Liver (tissue), 9 donors: ENCODE data around the gene TP53TG5. TPM values are rescaled to one million over a fixed set of nuclear protein-coding genes. Genes with fewer than 3 reads are reported as not detected.

ENCODE experiments used
- DNase-seq: peaks from one replicate; pipeline ENCODE4 v3.0.0-alpha.2; 2017; ENCODE audit warnings: low spot score
- H3K27ac ChIP-seq, 2 donors: one replicate each; pipeline ENCODE4 v1.7.0; 2013; ENCODE audit warnings: inconsistent platforms in 2 of 2, low read length in 2 of 2, control low read depth in 1 of 2, low read depth in 1 of 2, mild to moderate bottlenecking in 1 of 2
- H3K27me3 ChIP-seq, 4 donors: one replicate each; pipeline versions ENCODE4 v1.6.1 to v1.7.0; 2013; ENCODE audit warnings: low read length in 3 of 4, inconsistent platforms in 1 of 4, mild to moderate bottlenecking in 1 of 4, moderate library complexity in 1 of 4; ENCODE audit not compliant: control insufficient read depth in 4 of 4, insufficient read depth in 4 of 4
- H3K36me3 ChIP-seq, 4 donors: one replicate each; pipeline versions ENCODE4 v1.6.1 to v1.7.0; 2013; ENCODE audit warnings: low read length in 3 of 4, mild to moderate bottlenecking in 3 of 4, low read depth in 1 of 4, moderate library complexity in 1 of 4; ENCODE audit not compliant: control insufficient read depth in 4 of 4, insufficient read depth in 3 of 4
- H3K4me1 ChIP-seq, 4 donors: one replicate each; pipeline versions ENCODE4 v1.6.1 to v1.7.0; 2013; ENCODE audit warnings: low read length in 3 of 4, mild to moderate bottlenecking in 3 of 4, moderate library complexity in 1 of 4; ENCODE audit not compliant: control insufficient read depth in 4 of 4, insufficient read depth in 4 of 4
- H3K4me3 ChIP-seq, 3 donors: one replicate each; pipeline versions ENCODE4 v1.6.1 to v1.7.0; 2013; ENCODE audit warnings: low read length in 3 of 3, control low read depth in 1 of 3, low read depth in 1 of 3, mild to moderate bottlenecking in 1 of 3
- H3K9ac ChIP-seq, 2 donors: one replicate each; pipeline ENCODE4 v1.7.0; 2013; ENCODE audit warnings: low read length in 2 of 2, mild to moderate bottlenecking in 2 of 2, moderate library complexity in 2 of 2, control low read depth in 1 of 2, low read depth in 1 of 2
- H3K9me3 ChIP-seq, 4 donors: one replicate each; pipeline versions ENCODE4 v1.6.1 to v1.7.0; 2013; ENCODE audit warnings: low read length in 3 of 4; ENCODE audit not compliant: control insufficient read depth in 4 of 4
- ATF3 ChIP-seq: IDR thresholded peaks from 2 replicates; pipeline ENCODE4 v1.6.1; 2016; ENCODE audit warnings: antibody characterized with exemption
- EGR1 ChIP-seq, 2 donors: IDR thresholded peaks; 2 replicates each; pipeline ENCODE4 v1.6.1; 2016 to 2018; ENCODE audit warnings: antibody characterized with exemption in 2 of 2, low read depth in 2 of 2
- FOXA1 ChIP-seq: IDR thresholded peaks from 2 replicates; pipeline ENCODE4 v1.6.1; 2016; ENCODE audit warnings: antibody characterized with exemption
- FOXA2 ChIP-seq: IDR thresholded peaks from 2 replicates; pipeline ENCODE4 v1.6.1; 2016; ENCODE audit warnings: antibody characterized with exemption
- GABPA ChIP-seq, 2 donors: IDR thresholded peaks in 1 of 2; conservative IDR thresholded peaks in 1 of 2; 2 replicates each; pipeline ENCODE4 v1.6.1; 2016; ENCODE audit warnings: antibody characterized with exemption in 2 of 2, mild to moderate bottlenecking in 1 of 2, moderate library complexity in 1 of 2
- HNF4A ChIP-seq, 2 donors: conservative IDR thresholded peaks; 2 replicates each; pipeline ENCODE4 v1.6.1; 2016; ENCODE audit warnings: antibody characterized with exemption in 2 of 2, mild to moderate bottlenecking in 2 of 2
- HNF4G ChIP-seq: IDR thresholded peaks from 2 replicates; pipeline ENCODE4 v1.6.1; 2016; ENCODE audit warnings: antibody characterized with exemption
- NR2F2 ChIP-seq: IDR thresholded peaks from 2 replicates; pipeline ENCODE4 v1.6.1; 2016; ENCODE audit warnings: antibody characterized with exemption
- RAD21 ChIP-seq, 2 donors: IDR thresholded peaks; 2 replicates each; pipeline ENCODE4 v1.6.1; 2016; ENCODE audit warnings: antibody characterized with exemption in 2 of 2, mild to moderate bottlenecking in 2 of 2
- REST ChIP-seq: IDR thresholded peaks from 2 replicates; pipeline ENCODE4 v1.6.1; 2016; ENCODE audit warnings: antibody characterized with exemption, mild to moderate bottlenecking
- YY1 ChIP-seq: IDR thresholded peaks from 2 replicates; pipeline ENCODE4 v1.6.1; 2016; ENCODE audit warnings: antibody characterized with exemption, mild to moderate bottlenecking
- ZBTB33 ChIP-seq: IDR thresholded peaks from 2 replicates; pipeline ENCODE4 v1.6.1; 2016; ENCODE audit warnings: antibody characterized with exemption
- WGBS: extraction: QIAGEN DNeasy Blood & Tissue Kit; methylation state at CpG from one replicate; pipeline ENCODE4 v1.1.7; 2013; 5-methylcytosine and 5-hydroxymethylcytosine counted together
- polyA plus RNA-seq, 2 donors: library from polyadenylated mRNA; stranded (reverse) in 1 of 2; unstranded in 1 of 2; fragments of 200-250 nt in 1 of 2; fragments of >200 nt in 1 of 2; fragmentation: Nextera tagmentation in 1 of 2; extraction: Ambion mirVana in 1 of 2; gene quantifications; one replicate each; pipeline versions ENCODE4 v1.2.1 to v1.2.3, GENCODE V29; 2013 to 2015
- total RNA-seq, 2 donors: library from RNA; depleted of rRNA; stranded (reverse); fragments of >200 nt; gene quantifications; one replicate each; pipeline ENCODE4 v1.2.3, GENCODE V29; 2014
- TF ChIP-seq, protein P1 (sequence below): IDR thresholded peaks from 2 replicates; pipeline ENCODE4 v1.6.1; 2016; ENCODE audit warnings: antibody characterized with exemption
- TF ChIP-seq, protein P2 (sequence below): fragments of 150-350 bp; IDR thresholded peaks from 2 replicates; pipeline ENCODE4 v1.5.1; 2017; ENCODE audit warnings: improper control_type of control experiment, low read depth, low read length; ENCODE audit not compliant: missing input control
- donor health status: healthy.
- donor health status: healthy.
- donor health status: healthy.
- donor health status: healthy.
- donor health status: healthy.

The TP53TG5 gene
- total and polyA plus RNA-seq, 4 donors = not detected

DNA sequence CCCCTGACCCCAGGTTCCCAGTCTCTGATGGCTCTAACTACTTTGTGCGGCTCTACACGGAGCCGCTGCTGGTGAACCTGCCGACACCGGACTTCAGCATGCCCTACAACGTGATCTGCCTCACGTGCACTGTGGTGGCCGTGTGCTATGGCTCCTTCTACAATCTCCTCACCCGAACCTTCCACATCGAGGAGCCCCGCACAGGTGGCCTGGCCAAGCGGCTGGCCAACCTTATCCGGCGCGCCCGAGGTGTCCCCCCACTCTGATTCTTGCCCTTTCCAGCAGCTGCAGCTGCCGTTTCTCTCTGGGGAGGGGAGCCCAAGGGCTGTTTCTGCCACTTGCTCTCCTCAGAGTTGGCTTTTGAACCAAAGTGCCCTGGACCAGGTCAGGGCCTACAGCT lies 47.4 kb upstream of the TP53TG5 start:
- no peak overlapping the region for H3K9ac ChIP-seq
- H3K4me1 ChIP-seq = no peaks in the 10 kb centered on the region
- H3K27me3 ChIP-seq = no peaks in the 10 kb centered on the region
- no peaks in the 10 kb centered on the region for H3K9me3 ChIP-seq
- WGBS = 97% methylated on average over 17 of the region's 17 CpGs
- TF ChIP-seq YY1 = no peak
- no peak for TF ChIP-seq FOXA2
- no peak for TF ChIP-seq HNF4G
- TF ChIP-seq FOXA1 = no peak
- no peak for TF ChIP-seq EGR1 (IDR thresholded peaks at IDR 0.05; ENCODE audit: low read depth in 2 of 2)
- TF ChIP-seq, protein P1, sequence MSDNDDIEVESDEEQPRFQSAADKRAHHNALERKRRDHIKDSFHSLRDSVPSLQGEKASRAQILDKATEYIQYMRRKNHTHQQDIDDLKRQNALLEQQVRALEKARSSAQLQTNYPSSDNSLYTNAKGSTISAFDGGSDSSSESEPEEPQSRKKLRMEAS = no peak
- no peak for TF ChIP-seq ZBTB33
- no peak for TF ChIP-seq ATF3
- TF ChIP-seq NR2F2 = no peak
- no peak overlapping the region for H3K27ac ChIP-seq
- no peak for DNase-seq
- H3K4me3 ChIP-seq = no peak overlapping the region
- H3K36me3 ChIP-seq = peaks cover 21 to 45% (median 37%) of the 10 kb centered on the region in 4 donors

DNA sequence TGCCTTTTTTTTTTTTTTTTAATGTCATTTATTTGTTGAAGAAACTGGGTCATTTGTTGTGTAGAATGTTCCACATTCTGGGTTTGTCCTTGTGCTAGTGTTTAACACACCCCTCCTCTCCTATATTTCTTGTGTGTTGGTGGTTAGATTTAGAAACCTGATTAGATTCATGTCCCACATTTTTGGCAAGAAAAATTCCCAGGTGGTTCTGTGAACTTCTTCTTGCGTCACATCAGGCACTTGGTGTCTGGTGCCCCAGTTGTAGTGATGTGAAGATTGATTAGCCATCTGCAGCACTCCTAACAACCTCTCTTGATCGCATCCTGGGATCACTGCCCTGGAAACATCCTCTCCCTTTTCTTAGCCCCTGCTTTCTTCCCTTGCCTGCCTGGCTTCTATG lies 45.6 kb upstream of the TP53TG5 start:
- Histone ChIP-seq H3K9me3 (no peaks in the 10 kb centered on the region), H3K4me1 (peaks cover 0 to 9% (median 3%) of the 10 kb centered on the region in 4 donors), H3K36me3 (peaks cover 24 to 55% (median 39%) of the 10 kb centered on the region in 4 donors), H3K27me3 (no peaks in the 10 kb centered on the region), H3K27ac (no peak overlapping the region), H3K4me3 (no peak overlapping the region), H3K9ac (no peak overlapping the region)
- WGBS = 97% methylated on average over 2 of the region's 2 CpGs
- DNase-seq = no peak
- no peak for TF ChIP-seq GABPA (IDR thresholded peaks at IDR 0.05 in 1 of 2, conservative IDR thresholded peaks at IDR 0.05 in 1 of 2)
- no peak for TF ChIP-seq EGR1 (IDR thresholded peaks at IDR 0.05; ENCODE audit: low read depth in 2 of 2)
- no peak for TF ChIP-seq ATF3
- TF ChIP-seq, protein P2, sequence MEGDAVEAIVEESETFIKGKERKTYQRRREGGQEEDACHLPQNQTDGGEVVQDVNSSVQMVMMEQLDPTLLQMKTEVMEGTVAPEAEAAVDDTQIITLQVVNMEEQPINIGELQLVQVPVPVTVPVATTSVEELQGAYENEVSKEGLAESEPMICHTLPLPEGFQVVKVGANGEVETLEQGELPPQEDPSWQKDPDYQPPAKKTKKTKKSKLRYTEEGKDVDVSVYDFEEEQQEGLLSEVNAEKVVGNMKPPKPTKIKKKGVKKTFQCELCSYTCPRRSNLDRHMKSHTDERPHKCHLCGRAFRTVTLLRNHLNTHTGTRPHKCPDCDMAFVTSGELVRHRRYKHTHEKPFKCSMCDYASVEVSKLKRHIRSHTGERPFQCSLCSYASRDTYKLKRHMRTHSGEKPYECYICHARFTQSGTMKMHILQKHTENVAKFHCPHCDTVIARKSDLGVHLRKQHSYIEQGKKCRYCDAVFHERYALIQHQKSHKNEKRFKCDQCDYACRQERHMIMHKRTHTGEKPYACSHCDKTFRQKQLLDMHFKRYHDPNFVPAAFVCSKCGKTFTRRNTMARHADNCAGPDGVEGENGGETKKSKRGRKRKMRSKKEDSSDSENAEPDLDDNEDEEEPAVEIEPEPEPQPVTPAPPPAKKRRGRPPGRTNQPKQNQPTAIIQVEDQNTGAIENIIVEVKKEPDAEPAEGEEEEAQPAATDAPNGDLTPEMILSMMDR = no peak
- no peak for TF ChIP-seq HNF4G
- TF ChIP-seq NR2F2 = no peak

DNA sequence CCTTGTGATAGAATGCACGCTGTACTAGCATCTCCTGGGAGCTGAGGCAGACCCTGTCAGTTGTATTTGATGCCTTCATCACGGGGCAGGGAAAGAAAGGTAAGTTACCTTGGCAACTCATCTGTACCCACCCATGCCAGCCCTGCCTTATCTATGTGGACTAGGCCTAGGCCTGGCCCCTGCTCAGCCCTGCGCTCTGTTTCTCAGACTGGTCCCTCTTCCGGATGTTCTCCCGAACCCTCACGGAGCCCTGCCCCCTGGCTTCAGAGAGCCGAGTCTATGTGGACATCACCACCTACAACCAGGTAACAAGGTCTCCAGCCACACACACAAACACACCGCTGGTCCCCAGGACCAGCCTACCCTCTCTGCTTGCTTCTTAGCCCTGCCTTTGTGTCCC lies 42.0 kb upstream of the TP53TG5 start:
- Histone ChIP-seq H3K9me3 (no peaks in the 10 kb centered on the region), H3K4me3 (no peak overlapping the region), H3K27me3 (no peaks in the 10 kb centered on the region), H3K36me3 (peaks cover 16 to 47% (median 31%) of the 10 kb centered on the region in 4 donors), H3K27ac (no peak overlapping the region), H3K9ac (no peak overlapping the region), H3K4me1 (peaks cover 7 to 23% (median 12%) of the 10 kb centered on the region in 4 donors)
- WGBS = 96% methylated on average over 8 of the region's 8 CpGs
- no peak for DNase-seq
- no peak for TF ChIP-seq HNF4G
- TF ChIP-seq ATF3 = no peak
- no peak for TF ChIP-seq ZBTB33
- no peak for TF ChIP-seq NR2F2
- no peak for TF ChIP-seq REST
- TF ChIP-seq EGR1 (IDR thresholded peaks at IDR 0.05; ENCODE audit: low read depth in 2 of 2) = no peak
- TF ChIP-seq FOXA1 = no peak
- TF ChIP-seq HNF4A (conservative IDR thresholded peaks at IDR 0.05) = no peak
- no peak for TF ChIP-seq FOXA2
- no peak for TF ChIP-seq RAD21 (IDR thresholded peaks at IDR 0.05)
